Smooth muscle cell (in vitro differentiated cells): ENCODE data around the gene RFT1. TPM values are rescaled to one million over a fixed set of nuclear protein-coding genes. Genes with fewer than 3 reads are reported as not detected.

ENCODE experiments used
- DNase-seq: peaks from one replicate; lab custom pipeline; 2025; ENCODE audit not compliant: unreplicated experiment; lab: John Stamatoyannopoulos, UW
- H2AFZ ChIP-seq: fragments of 200-600 bp; sonication (generic); 2 replicates; pipeline ENCODE4 v1.6.0; 2016; ENCODE audit warnings: antibody characterized with exemption, low read depth, mild to moderate bottlenecking
- H3F3A ChIP-seq: fragments of 200-600 bp; sonication (generic); 2 replicates; pipeline ENCODE4 v1.6.0; 2017; ENCODE audit warnings: antibody characterized with exemption, low read depth
- H3K27ac ChIP-seq: fragments of 200-600 bp; sonication (generic); 2 replicates; pipeline ENCODE4 v1.5.1; 2016; ENCODE audit warnings: low read depth, mild to moderate bottlenecking
- H3K27me3 ChIP-seq: fragments of 200-600 bp; sonication (generic); 2 replicates; pipeline ENCODE4 v1.6.1; 2016; ENCODE audit warnings: low read depth, mild to moderate bottlenecking
- H3K36me3 ChIP-seq: fragments of 200-600 bp; sonication (generic); 2 replicates; pipeline ENCODE4 v1.5.1; 2016; ENCODE audit warnings: low read depth
- H3K4me1 ChIP-seq: fragments of 200-600 bp; sonication (generic); 2 replicates; pipeline ENCODE4 v1.5.1; 2016; ENCODE audit warnings: low read depth
- H3K4me2 ChIP-seq: fragments of 200-600 bp; sonication (generic); 2 replicates; pipeline ENCODE4 v1.6.0; 2016; ENCODE audit warnings: mild to moderate bottlenecking
- H3K4me3 ChIP-seq: fragments of 200-600 bp; sonication (generic); 2 replicates; pipeline ENCODE4 v1.5.1; 2016; ENCODE audit warnings: mild to moderate bottlenecking
- H3K79me2 ChIP-seq: fragments of 200-600 bp; sonication (generic); 2 replicates; pipeline ENCODE4 v1.6.0; 2016; ENCODE audit warnings: low read depth, mild to moderate bottlenecking
- H3K9ac ChIP-seq: fragments of 200-600 bp; sonication (generic); 2 replicates; pipeline ENCODE4 v1.6.0; 2016; ENCODE audit warnings: low read depth
- H3K9me3 ChIP-seq: fragments of 200-600 bp; sonication (generic); replicated peaks from 2 replicates; pipeline ENCODE4 v1.5.1; 2016; ENCODE audit warnings: low read depth
- H4K20me1 ChIP-seq: fragments of 200-600 bp; sonication (generic); 2 replicates; pipeline ENCODE4 v1.6.0; 2016; ENCODE audit warnings: low read depth
- CTCF ChIP-seq: fragments of 200-600 bp; sonication (generic); IDR thresholded peaks from 2 replicates; pipeline ENCODE4 v1.5.1; 2017; ENCODE audit warnings: borderline replicate concordance, mild to moderate bottlenecking, antibody characterized with exemption; ENCODE audit not compliant: insufficient read depth, poor library complexity, severe bottlenecking
- WGBS: methylation state at CpG from one replicate; pipeline ENCODE4 v1.1.7; 2016; ENCODE audit warnings: low lambda C conversion rate; 5-methylcytosine and 5-hydroxymethylcytosine counted together
- polyA plus RNA-seq: library from polyadenylated mRNA; unstranded; fragments of >200 nt; fragmentation: Nextera tagmentation; extraction: Ambion mirVana; gene quantifications from 2 replicates; pipeline ENCODE4 v1.2.1, GENCODE V29; 2016
- total RNA-seq: library from RNA; depleted of rRNA; stranded (reverse); fragments of >200 nt; gene quantifications from 2 replicates; pipeline ENCODE4 v1.2.3, GENCODE V29; 2014

RFT1 gene
- total and polyA plus RNA-seq, 2 experiments from 2014 or later, result 13.3 to 25.7 TPM

GRCh38 chr3:53150247-53151085, 20.2 kb upstream of the RFT1 start:
- H3K4me3 ChIP-seq, result no peak overlapping the region
- no peak overlapping the region for H2AFZ ChIP-seq
- H3K9me3 ChIP-seq, result no peaks in the 10 kb centered on the region
- H3K4me2 ChIP-seq, result no peak overlapping the region
- peaks cover 5% of the 10 kb centered on the region for H3K27me3 ChIP-seq
- H4K20me1 ChIP-seq, result no peaks in the 10 kb centered on the region
- no peak overlapping the region for H3K27ac ChIP-seq
- no peak overlapping the region for H3K9ac ChIP-seq
- no peaks in the 10 kb centered on the region for H3K36me3 ChIP-seq
- no peak for TF ChIP-seq CTCF
- DNase-seq, result no peak
- H3K79me2 ChIP-seq, result no peaks in the 10 kb centered on the region
- WGBS, result 90% methylated on average over 7 of the region's 7 CpGs
- H3F3A ChIP-seq, result no peaks in the 10 kb centered on the region
- no peaks in the 10 kb centered on the region for H3K4me1 ChIP-seq

- H4K20me1 ChIP-seq, result no peaks in the 10 kb centered on the region
- no peaks in the 10 kb centered on the region for H3K79me2 ChIP-seq
- no peak overlapping the region for H3K4me3 ChIP-seq
- H3F3A ChIP-seq, result no peaks in the 10 kb centered on the region
- no peaks in the 10 kb centered on the region for H3K4me1 ChIP-seq
- H3K4me2 ChIP-seq, result no peak overlapping the region
- H3K9me3 ChIP-seq, result no peaks in the 10 kb centered on the region
- H3K36me3 ChIP-seq, result no peaks in the 10 kb centered on the region
- no peak overlapping the region for H2AFZ ChIP-seq
- 96% methylated on average over 4 of the region's 4 CpGs for WGBS
- H3K9ac ChIP-seq, result no peak overlapping the region
- DNase-seq, result no peak
- H3K27ac ChIP-seq, result no peak overlapping the region
- TF ChIP-seq CTCF, result no peak
- no peaks in the 10 kb centered on the region for H3K27me3 ChIP-seq
Observed at GRCh38 chr3:53149699-53150098, 19.5 kb upstream of the RFT1 start.

GRCh38 chr3:53149006-53149690, 18.9 kb upstream of the RFT1 start:
- H3K9ac ChIP-seq, result no peak overlapping the region
- DNase-seq, result no peak
- H3K79me2 ChIP-seq, result no peaks in the 10 kb centered on the region
- no peak overlapping the region for H3K27ac ChIP-seq
- H3K4me1 ChIP-seq, result no peaks in the 10 kb centered on the region
- H3K4me3 ChIP-seq, result no peak overlapping the region
- H3K27me3 ChIP-seq, result no peaks in the 10 kb centered on the region
- 93% methylated on average over 13 of the region's 13 CpGs for WGBS
- no peaks in the 10 kb centered on the region for H3K9me3 ChIP-seq
- no peak overlapping the region for H2AFZ ChIP-seq
- H3F3A ChIP-seq, result no peaks in the 10 kb centered on the region
- no peak overlapping the region for H3K4me2 ChIP-seq
- no peaks in the 10 kb centered on the region for H3K36me3 ChIP-seq
- H4K20me1 ChIP-seq, result no peaks in the 10 kb centered on the region
- no peak for TF ChIP-seq CTCF
